Naive thymus-derived CD4-positive, alpha-beta T cell (primary cell): ENCODE measurements around the gene TXNRD2. TPM values are rescaled to one million over a fixed set of nuclear protein-coding genes. Genes with fewer than 3 reads are reported as not detected.

ENCODE experiments used
- ATAC-seq: fragments of 150-1000 bp; cut with Tn5 transposase; 2 replicates; pipeline ENCODE4 v1.10.0; 2021; ENCODE audit warnings: mild to moderate bottlenecking, moderate library complexity
- CTCF ChIA-PET: fragments of 350-600 bp; sonication (Branson Sonifier 250); formaldehyde crosslinking; loops from one replicate; lab custom pipeline; 2021; ENCODE audit warnings: antibody characterized with exemption; lab: Charles Lee
- POLR2A ChIA-PET: fragments of 350-600 bp; sonication (Branson Sonifier 250); formaldehyde crosslinking; loops from one replicate; lab custom pipeline; 2021; ENCODE audit warnings: antibody characterized with exemption, inconsistent platforms; lab: Charles Lee
- DNase-seq, 9 donors: peaks; one replicate each; pipeline versions ENCODE4 v3.0.0 to v3.0.0-alpha.2; 2020 to 2022; ENCODE audit warnings: mixed read lengths in 1 of 9
- H3K27ac ChIP-seq: one replicate; pipeline ENCODE4 v1.7.0; 2013; ENCODE audit warnings: mild to moderate bottlenecking, low read depth, low read length, moderate library complexity
- H3K27me3 ChIP-seq, 2 donors: one replicate each; pipeline ENCODE4 v1.7.0; 2013; ENCODE audit warnings: low read length in 2 of 2, mild to moderate bottlenecking in 2 of 2, moderate library complexity in 2 of 2; ENCODE audit not compliant: control insufficient read depth in 2 of 2, insufficient read depth in 2 of 2
- H3K36me3 ChIP-seq, 3 experiments: 1 replicate in 2 of 3; 2 replicates in 1 of 3; pipeline ENCODE4 v1.7.0; 2013; ENCODE audit warnings: low read length in 3 of 3, mild to moderate bottlenecking in 3 of 3, moderate library complexity in 1 of 3; ENCODE audit not compliant: insufficient read depth in 3 of 3, control insufficient read depth in 2 of 3
- H3K4me1 ChIP-seq, 2 donors: one replicate each; pipeline ENCODE4 v1.7.0; 2013; ENCODE audit warnings: low read length in 2 of 2, mild to moderate bottlenecking in 2 of 2, moderate library complexity in 1 of 2; ENCODE audit not compliant: control insufficient read depth in 2 of 2, insufficient read depth in 2 of 2
- H3K4me3 ChIP-seq: 2 replicates; pipeline ENCODE4 v1.7.0; 2013; ENCODE audit warnings: mild to moderate bottlenecking, low read length
- H3K9me3 ChIP-seq, 3 experiments: 1 replicate in 2 of 3; 2 replicates in 1 of 3; pipeline ENCODE4 v1.7.0; 2013; ENCODE audit warnings: low read length in 3 of 3; ENCODE audit not compliant: control insufficient read depth in 2 of 3
- H3K27ac Mint-ChIP-seq, 9 donors: one replicate each; pipeline ENCODE4 v1.8.0; 2020 to 2022; ENCODE audit warnings: mixed read lengths in 9 of 9, mild to moderate bottlenecking in 8 of 9, moderate library complexity in 5 of 9, inconsistent platforms in 2 of 9
- H3K27me3 Mint-ChIP-seq, 5 donors: one replicate each; pipeline ENCODE4 v1.8.0; 2021 to 2022; ENCODE audit warnings: mixed read lengths in 5 of 5, mild to moderate bottlenecking in 1 of 5
- H3K36me3 Mint-ChIP-seq, 5 donors: one replicate each; pipeline ENCODE4 v1.8.0; 2020 to 2022; ENCODE audit warnings: mixed read lengths in 5 of 5, mild to moderate bottlenecking in 3 of 5, inconsistent platforms in 1 of 5
- H3K4me1 Mint-ChIP-seq, 7 donors: one replicate each; pipeline ENCODE4 v1.8.0; 2020 to 2022; ENCODE audit warnings: mixed read lengths in 7 of 7, mild to moderate bottlenecking in 3 of 7, inconsistent platforms in 1 of 7
- H3K4me3 Mint-ChIP-seq, 10 donors: one replicate each; pipeline ENCODE4 v1.8.0; 2020 to 2022; ENCODE audit warnings: mild to moderate bottlenecking in 10 of 10, mixed read lengths in 10 of 10, moderate library complexity in 6 of 10, inconsistent platforms in 2 of 10
- H3K9me3 Mint-ChIP-seq, 11 donors: one replicate each; pipeline ENCODE4 v1.8.0; 2020 to 2022; ENCODE audit warnings: mixed read lengths in 11 of 11, mild to moderate bottlenecking in 4 of 11, inconsistent platforms in 1 of 11, moderate library complexity in 1 of 11
- intact Hi-C, 2 donors: fragments of 100-400 bp; cut with micrococcal nuclease; formaldehyde crosslinking; loops; one replicate each; pipeline ENCODE4 v1.15.1; 2023
- polyA plus RNA-seq, 2 donors: library from polyadenylated mRNA; unstranded; fragments of 300-500 nt; fragmentation: Illumina TruSeq; gene quantifications; one replicate each; pipeline ENCODE4 v1.2.3, GENCODE V29; 2021
- total RNA-seq, 6 experiments: library from RNA in 5 of 6; stranded (reverse) in 5 of 6; gene quantifications; 1 replicate in 5 of 6; 2 replicates in 1 of 6; pipeline ENCODE4 v1.2.3 and lab custom pipeline; 2021 to 2026

The TXNRD2 gene
- total and polyA plus RNA-seq, 7 experiments from 2014 or later: 14.0 to 39.0 (median 26.1) TPM

- H3K4me3 ChIP-seq: peak overlapping the region; percentile 64
- H3K9me3 Mint-ChIP-seq: no peaks in the 10 kb centered on the region
- H3K27me3 Mint-ChIP-seq: no peaks in the 10 kb centered on the region
- DNase-seq: no peak
- ChIA-PET POLR2A (interaction anchor here (1.8 to 3.8 kb wide), 4 partner anchors 12 to 41 kb away, joined by 4 to 154 read pairs (median 26); no protein-coding TSS in a partner anchor), CTCF (interaction anchor here (1.2 to 1.7 kb wide), 2 partner anchors 39 to 88 kb away, joined by 3 to 6 read pairs; no protein-coding TSS in a partner anchor)
- H3K4me1 ChIP-seq: peaks cover 19 to 21% of the 10 kb centered on the region in 2 donors
- H3K27ac ChIP-seq: peak overlapping the region; percentile 87
- no peaks in the 10 kb centered on the region for H3K27me3 ChIP-seq
- H3K36me3 ChIP-seq: peaks cover 0 to 40% (median 0%) of the 10 kb centered on the region in 3 experiments
- no peaks in the 10 kb centered on the region for H3K9me3 ChIP-seq
- intact Hi-C loops: loop anchor here in 1 of 2 donors (10.0 kb wide), 1 partner anchor 1062 kb away; the partner anchor contains the start of gene CRKL
- peaks cover 0 to 14% (median 0%) of the 10 kb centered on the region in 5 donors for H3K36me3 Mint-ChIP-seq
- peaks cover 38 to 76% (median 64%) of the 10 kb centered on the region in 7 donors for H3K4me1 Mint-ChIP-seq
- no peak for ATAC-seq
- H3K27ac Mint-ChIP-seq: peak overlapping the region; percentile 89 to 96 (median 92)
- peak overlapping the region; percentile 94 to 99 (median 96) for H3K4me3 Mint-ChIP-seq
Observed at GRCh38 chr22:19853058-19853878, 88.3 kb downstream of the TXNRD2 start.

- H3K36me3 Mint-ChIP-seq: peaks cover 0 to 19% (median 7%) of the 10 kb centered on the region in 5 donors
- H3K36me3 ChIP-seq: peaks cover 0 to 42% (median under 1%) of the 10 kb centered on the region in 3 experiments
Observed at GRCh38 chr22:19852177-19852781, 89.3 kb downstream of the TXNRD2 start.

GRCh38 chr22:19851291-19852176, 90.1 kb downstream of the TXNRD2 start:
- CTCF ChIA-PET: interaction anchor here (0.6 kb wide), 1 partner anchor 692 kb away, joined by 3 read pairs; no protein-coding TSS in a partner anchor
- H3K4me1 Mint-ChIP-seq: peaks cover 28 to 64% (median 57%) of the 10 kb centered on the region in 7 donors

More at GRCh38 chr22:19852177-19852781, 89.3 kb downstream of the TXNRD2 start:
- H3K27me3 ChIP-seq: no peaks in the 10 kb centered on the region
- Mint-ChIP-seq H3K27me3 (no peaks in the 10 kb centered on the region), H3K4me1 (peaks cover 35 to 71% (median 63%) of the 10 kb centered on the region in 7 donors), H3K4me3 (peak overlapping the region; percentile 14 to 99 (median 96)), H3K27ac (peak overlapping the region in 7 of 9 donors; percentile 89 to 96 (median 90)), H3K9me3 (no peaks in the 10 kb centered on the region)
- no peaks in the 10 kb centered on the region for H3K9me3 ChIP-seq
- DNase-seq (no peak), ATAC-seq (no peak)
- H3K4me1 ChIP-seq: peaks cover 19 to 21% of the 10 kb centered on the region in 2 donors
- ChIA-PET CTCF (no interaction called here), POLR2A (interaction anchor here (1.5 to 1.7 kb wide), 2 partner anchors 40 to 44 kb away, joined by 6 to 8 read pairs; no protein-coding TSS in a partner anchor)
- intact Hi-C loops: loop anchor here in 1 of 2 donors (10.0 kb wide), 1 partner anchor 1063 kb away; the partner anchor contains the start of gene CRKL
- H3K4me3 ChIP-seq: no peak overlapping the region
- H3K27ac ChIP-seq: peak overlapping the region; percentile 87

GRCh38 chr22:19850763-19851109, 90.9 kb downstream of the TXNRD2 start:
- Mint-ChIP-seq H3K27ac (peak overlapping the region in 5 of 9 donors; percentile 27 to 65 (median 54)), H3K36me3 (peaks cover 0 to 22% (median 8%) of the 10 kb centered on the region in 5 donors)
- intact Hi-C loops: loop anchor here in 1 of 2 donors (10.0 kb wide), 1 partner anchor 1064 kb away; the partner anchor contains the start of gene CRKL

More at GRCh38 chr22:19851291-19852176, 90.1 kb downstream of the TXNRD2 start:
- Histone ChIP-seq H3K9me3 (no peaks in the 10 kb centered on the region), H3K4me3 (no peak overlapping the region), H3K36me3 (peaks cover 0 to 50% (median 5%) of the 10 kb centered on the region in 3 experiments), H3K27ac (no peak overlapping the region), H3K27me3 (no peaks in the 10 kb centered on the region), H3K4me1 (peaks cover 19 to 21% of the 10 kb centered on the region in 2 donors)
- H3K4me3 Mint-ChIP-seq: peak overlapping the region in 8 of 10 donors; percentile 14 to 99 (median 96)
- H3K27ac Mint-ChIP-seq: peak overlapping the region in 4 of 9 donors; percentile 38 to 86 (median 54)
- POLR2A ChIA-PET: interaction anchor here (1.5 to 1.7 kb wide), 2 partner anchors 41 to 45 kb away, joined by 6 to 8 read pairs; no protein-coding TSS in a partner anchor
- peaks cover 0 to 21% (median 8%) of the 10 kb centered on the region in 5 donors for H3K36me3 Mint-ChIP-seq
- intact Hi-C loops: loop anchor here in 1 of 2 donors (10.0 kb wide), 1 partner anchor 1063 kb away; the partner anchor contains the start of gene CRKL
- no peaks in the 10 kb centered on the region for H3K27me3 Mint-ChIP-seq
- DNase-seq (no peak), ATAC-seq (no peak)
- no peaks in the 10 kb centered on the region for H3K9me3 Mint-ChIP-seq

GRCh38 chr22:19849835-19850762, 91.5 kb downstream of the TXNRD2 start:
- Histone ChIP-seq H3K36me3 (peaks cover 0 to 50% (median 5%) of the 10 kb centered on the region in 3 experiments), H3K27me3 (no peaks in the 10 kb centered on the region), H3K4me1 (peaks cover 14 to 16% of the 10 kb centered on the region in 2 donors), H3K27ac (no peak overlapping the region), H3K4me3 (no peak overlapping the region), H3K9me3 (no peaks in the 10 kb centered on the region)
- Mint-ChIP-seq H3K9me3 (no peaks in the 10 kb centered on the region), H3K4me3 (peak overlapping the region in 2 of 10 donors; percentile 33 to 35), H3K27me3 (no peaks in the 10 kb centered on the region), H3K27ac (peak overlapping the region in 6 of 9 donors; percentile 32 to 70 (median 46)), H3K36me3 (peaks cover 0 to 22% (median 8%) of the 10 kb centered on the region in 5 donors), H3K4me1 (peaks cover 21 to 69% (median 64%) of the 10 kb centered on the region in 7 donors)
- DNase-seq: no peak
- intact Hi-C loops: loop anchor here in 1 of 2 donors (10.0 kb wide), 1 partner anchor 1065 kb away; the partner anchor contains the start of gene CRKL
- POLR2A ChIA-PET: interaction anchor here (1.0 to 1.7 kb wide), 3 partner anchors 42 to 46 kb away, joined by 3 to 6 read pairs (median 5); no protein-coding TSS in a partner anchor
- ATAC-seq: no peak
- CTCF ChIA-PET: interaction anchor here (0.7 kb wide), 1 partner anchor 60 kb away, joined by 4 read pairs; no protein-coding TSS in a partner anchor

More at GRCh38 chr22:19850763-19851109, 90.9 kb downstream of the TXNRD2 start:
- H3K27me3 Mint-ChIP-seq: no peaks in the 10 kb centered on the region
- H3K36me3 ChIP-seq: peaks cover 0 to 50% (median 5%) of the 10 kb centered on the region in 3 experiments
- POLR2A ChIA-PET: interaction anchor here (1.5 to 1.7 kb wide), 2 partner anchors 41 to 45 kb away, joined by 6 to 8 read pairs; no protein-coding TSS in a partner anchor
- CTCF ChIA-PET: interaction anchor here (0.7 kb wide), 1 partner anchor 59 kb away, joined by 4 read pairs; no protein-coding TSS in a partner anchor
- ATAC-seq (no peak), DNase-seq (no peak)
- H3K9me3 Mint-ChIP-seq: no peaks in the 10 kb centered on the region
- H3K4me1 Mint-ChIP-seq: peaks cover 23 to 65% (median 59%) of the 10 kb centered on the region in 7 donors
- H3K27ac ChIP-seq: no peak overlapping the region
- H3K4me3 ChIP-seq: no peak overlapping the region
- no peaks in the 10 kb centered on the region for H3K9me3 ChIP-seq
- H3K4me1 ChIP-seq: peaks cover 12 to 17% of the 10 kb centered on the region in 2 donors
- H3K27me3 ChIP-seq: no peaks in the 10 kb centered on the region
- H3K4me3 Mint-ChIP-seq: peak overlapping the region in 2 of 10 donors; percentile 33 to 53
